Keratinocyte (primary cell): ENCODE measurements around the gene CHRNA10.

Experiments used
- EZH2 ChIP-seq: IDR thresholded peaks from one replicate; pipeline ENCODE4 v1.6.1; 2012; ENCODE audit warnings: inconsistent platforms, mild to moderate bottlenecking, low read length, moderate library complexity
- TF ChIP-seq, protein P1 (sequence below), 3 experiments: IDR thresholded peaks in 1 of 3; conservative IDR thresholded peaks in 1 of 3; optimal IDR thresholded peaks in 1 of 3; 2 replicates in 2 of 3; 3 replicates in 1 of 3; pipeline versions ENCODE3 to v1.5.1; 2011; ENCODE audit warnings: low read length in 3 of 3, mild to moderate bottlenecking in 3 of 3, moderate library complexity in 2 of 3, control low read depth in 1 of 3, inconsistent platforms in 1 of 3; ENCODE audit not compliant: insufficient read depth in 2 of 3; ENCODE audit errors: extremely low read depth in 1 of 3

GRCh38 chr11:3712274-3712673 lies 41.1 kb upstream of the CHRNA10 start:
- TF ChIP-seq, protein P1, sequence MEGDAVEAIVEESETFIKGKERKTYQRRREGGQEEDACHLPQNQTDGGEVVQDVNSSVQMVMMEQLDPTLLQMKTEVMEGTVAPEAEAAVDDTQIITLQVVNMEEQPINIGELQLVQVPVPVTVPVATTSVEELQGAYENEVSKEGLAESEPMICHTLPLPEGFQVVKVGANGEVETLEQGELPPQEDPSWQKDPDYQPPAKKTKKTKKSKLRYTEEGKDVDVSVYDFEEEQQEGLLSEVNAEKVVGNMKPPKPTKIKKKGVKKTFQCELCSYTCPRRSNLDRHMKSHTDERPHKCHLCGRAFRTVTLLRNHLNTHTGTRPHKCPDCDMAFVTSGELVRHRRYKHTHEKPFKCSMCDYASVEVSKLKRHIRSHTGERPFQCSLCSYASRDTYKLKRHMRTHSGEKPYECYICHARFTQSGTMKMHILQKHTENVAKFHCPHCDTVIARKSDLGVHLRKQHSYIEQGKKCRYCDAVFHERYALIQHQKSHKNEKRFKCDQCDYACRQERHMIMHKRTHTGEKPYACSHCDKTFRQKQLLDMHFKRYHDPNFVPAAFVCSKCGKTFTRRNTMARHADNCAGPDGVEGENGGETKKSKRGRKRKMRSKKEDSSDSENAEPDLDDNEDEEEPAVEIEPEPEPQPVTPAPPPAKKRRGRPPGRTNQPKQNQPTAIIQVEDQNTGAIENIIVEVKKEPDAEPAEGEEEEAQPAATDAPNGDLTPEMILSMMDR (optimal IDR thresholded peaks at IDR 0.05 in 1 of 3, IDR thresholded peaks at IDR 0.05 in 1 of 3, conservative IDR thresholded peaks at IDR 0.05 in 1 of 3; ENCODE audit: extremely low read depth in 1 of 3, insufficient read depth in 2 of 3, low read length in 3 of 3), result no peak
- no peak for TF ChIP-seq EZH2
